Panc1 (cell line): ENCODE results near the gene PGS1.

Experiments used
- POLR2AphosphoS5 ChIP-seq: IDR thresholded peaks from 2 replicates; pipeline ENCODE4 v1.6.1; 2012; ENCODE audit warnings: mild to moderate bottlenecking, low read depth, low read length, moderate library complexity
- SIN3A ChIP-seq: IDR thresholded peaks from 2 replicates; pipeline ENCODE4 v1.6.1; 2012; ENCODE audit warnings: low read depth, mild to moderate bottlenecking, low read length, moderate library complexity, borderline replicate concordance; ENCODE audit not compliant: insufficient read depth
- TF ChIP-seq, protein P1 (sequence below): fragments of 450-650 bp; IDR thresholded peaks from 2 replicates; pipeline ENCODE4 v1.5.1; 2017; ENCODE audit warnings: mild to moderate bottlenecking
- TF ChIP-seq, protein P2 (sequence below), 2 experiments: IDR thresholded peaks; 2 replicates each; pipeline ENCODE4 v1.6.1; 2011 to 2012; ENCODE audit warnings: low read depth in 2 of 2, control low read depth in 1 of 2, low read length in 1 of 2, mild to moderate bottlenecking in 1 of 2, moderate library complexity in 1 of 2; ENCODE audit not compliant: insufficient read depth in 1 of 2

DNA sequence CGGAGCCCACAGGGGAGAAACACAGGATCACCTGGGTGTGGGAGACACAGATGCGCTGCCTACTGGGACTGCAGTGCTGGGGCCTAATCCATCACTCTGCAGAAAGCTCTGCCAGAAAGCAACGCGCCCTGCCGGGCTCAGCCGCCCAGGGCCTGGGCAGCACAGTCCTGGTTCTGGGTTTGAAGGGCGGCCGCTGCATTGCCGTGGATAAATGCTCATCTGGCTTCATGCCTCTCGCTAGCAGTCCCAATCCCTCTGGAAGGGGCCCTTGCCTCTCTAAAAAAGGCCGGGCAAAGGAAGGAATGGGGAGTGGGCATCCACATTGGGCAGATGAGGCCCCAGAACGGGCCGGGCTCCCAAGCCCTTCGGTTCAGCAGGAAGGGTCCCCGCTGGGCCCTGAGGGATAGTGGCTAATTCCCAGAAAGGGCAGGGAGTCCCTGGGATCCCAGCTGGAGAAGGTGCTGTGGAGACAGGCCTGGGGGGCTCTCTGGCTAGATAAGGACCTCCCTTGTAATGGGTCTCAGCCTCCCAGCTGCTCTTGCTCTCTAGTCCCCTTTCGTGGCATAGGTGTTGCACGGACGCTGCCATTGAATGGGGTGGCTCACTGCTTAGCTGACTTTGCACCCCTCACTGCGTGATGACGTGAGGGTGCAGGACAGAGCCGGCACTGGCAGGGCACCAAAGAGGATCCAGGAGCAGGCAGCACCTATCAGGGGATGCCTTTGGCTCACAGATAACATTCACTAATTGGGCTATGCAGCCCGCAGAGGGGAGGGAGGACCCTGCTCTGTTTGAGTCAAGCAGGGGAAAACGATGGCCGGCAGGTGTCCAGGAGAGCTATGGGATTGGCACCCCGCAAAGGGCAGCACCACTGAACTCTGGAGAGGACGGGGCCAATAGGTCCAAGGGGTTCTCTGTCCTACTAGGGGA lies 88.6 kb downstream of the PGS1 start:
- TF ChIP-seq, protein P1, sequence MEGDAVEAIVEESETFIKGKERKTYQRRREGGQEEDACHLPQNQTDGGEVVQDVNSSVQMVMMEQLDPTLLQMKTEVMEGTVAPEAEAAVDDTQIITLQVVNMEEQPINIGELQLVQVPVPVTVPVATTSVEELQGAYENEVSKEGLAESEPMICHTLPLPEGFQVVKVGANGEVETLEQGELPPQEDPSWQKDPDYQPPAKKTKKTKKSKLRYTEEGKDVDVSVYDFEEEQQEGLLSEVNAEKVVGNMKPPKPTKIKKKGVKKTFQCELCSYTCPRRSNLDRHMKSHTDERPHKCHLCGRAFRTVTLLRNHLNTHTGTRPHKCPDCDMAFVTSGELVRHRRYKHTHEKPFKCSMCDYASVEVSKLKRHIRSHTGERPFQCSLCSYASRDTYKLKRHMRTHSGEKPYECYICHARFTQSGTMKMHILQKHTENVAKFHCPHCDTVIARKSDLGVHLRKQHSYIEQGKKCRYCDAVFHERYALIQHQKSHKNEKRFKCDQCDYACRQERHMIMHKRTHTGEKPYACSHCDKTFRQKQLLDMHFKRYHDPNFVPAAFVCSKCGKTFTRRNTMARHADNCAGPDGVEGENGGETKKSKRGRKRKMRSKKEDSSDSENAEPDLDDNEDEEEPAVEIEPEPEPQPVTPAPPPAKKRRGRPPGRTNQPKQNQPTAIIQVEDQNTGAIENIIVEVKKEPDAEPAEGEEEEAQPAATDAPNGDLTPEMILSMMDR: no peak
- TF ChIP-seq POLR2AphosphoS5 (no peak), SIN3A (no peak)
- TF ChIP-seq, protein P2, sequence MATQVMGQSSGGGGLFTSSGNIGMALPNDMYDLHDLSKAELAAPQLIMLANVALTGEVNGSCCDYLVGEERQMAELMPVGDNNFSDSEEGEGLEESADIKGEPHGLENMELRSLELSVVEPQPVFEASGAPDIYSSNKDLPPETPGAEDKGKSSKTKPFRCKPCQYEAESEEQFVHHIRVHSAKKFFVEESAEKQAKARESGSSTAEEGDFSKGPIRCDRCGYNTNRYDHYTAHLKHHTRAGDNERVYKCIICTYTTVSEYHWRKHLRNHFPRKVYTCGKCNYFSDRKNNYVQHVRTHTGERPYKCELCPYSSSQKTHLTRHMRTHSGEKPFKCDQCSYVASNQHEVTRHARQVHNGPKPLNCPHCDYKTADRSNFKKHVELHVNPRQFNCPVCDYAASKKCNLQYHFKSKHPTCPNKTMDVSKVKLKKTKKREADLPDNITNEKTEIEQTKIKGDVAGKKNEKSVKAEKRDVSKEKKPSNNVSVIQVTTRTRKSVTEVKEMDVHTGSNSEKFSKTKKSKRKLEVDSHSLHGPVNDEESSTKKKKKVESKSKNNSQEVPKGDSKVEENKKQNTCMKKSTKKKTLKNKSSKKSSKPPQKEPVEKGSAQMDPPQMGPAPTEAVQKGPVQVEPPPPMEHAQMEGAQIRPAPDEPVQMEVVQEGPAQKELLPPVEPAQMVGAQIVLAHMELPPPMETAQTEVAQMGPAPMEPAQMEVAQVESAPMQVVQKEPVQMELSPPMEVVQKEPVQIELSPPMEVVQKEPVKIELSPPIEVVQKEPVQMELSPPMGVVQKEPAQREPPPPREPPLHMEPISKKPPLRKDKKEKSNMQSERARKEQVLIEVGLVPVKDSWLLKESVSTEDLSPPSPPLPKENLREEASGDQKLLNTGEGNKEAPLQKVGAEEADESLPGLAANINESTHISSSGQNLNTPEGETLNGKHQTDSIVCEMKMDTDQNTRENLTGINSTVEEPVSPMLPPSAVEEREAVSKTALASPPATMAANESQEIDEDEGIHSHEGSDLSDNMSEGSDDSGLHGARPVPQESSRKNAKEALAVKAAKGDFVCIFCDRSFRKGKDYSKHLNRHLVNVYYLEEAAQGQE (IDR thresholded peaks at IDR 0.05; ENCODE audit: insufficient read depth in 1 of 2, low read depth in 2 of 2, low read length in 1 of 2): no peak
